HepG2 (cell line): ENCODE measurements around the gene STEAP1. TPM values are rescaled to one million over a fixed set of nuclear protein-coding genes. Genes with fewer than 3 reads are reported as not detected.

Experiments used
- CBFB ChIP-seq: sonication (generic); formaldehyde crosslinking; IDR thresholded peaks from 2 replicates; pipeline ENCODE4 v1.4.0; 2020; ENCODE audit warnings: missing genetic modification reagents
- DMAP1 ChIP-seq: IDR thresholded peaks from 2 replicates; pipeline ENCODE4 v1.6.1; 2016
- ELF3 ChIP-seq: IDR thresholded peaks from 2 replicates; pipeline ENCODE4 v1.6.1; 2016; ENCODE audit warnings: missing genetic modification reagents, missing compliant biosample characterization
- GATAD1 ChIP-seq: IDR thresholded peaks from 2 replicates; pipeline ENCODE4 v1.6.1; 2016; ENCODE audit warnings: missing genetic modification reagents, missing compliant biosample characterization
- GZF1 ChIP-seq: sonication (generic); formaldehyde crosslinking; IDR thresholded peaks from 2 replicates; pipeline ENCODE4 v1.5.1; 2020; ENCODE audit warnings: mild to moderate bottlenecking, missing genetic modification reagents
- HES4 ChIP-seq: sonication (generic); formaldehyde crosslinking; IDR thresholded peaks from 2 replicates; pipeline ENCODE4 v1.9.0; 2021; ENCODE audit warnings: mild to moderate bottlenecking, missing genetic modification reagents, borderline replicate concordance
- HOXA9 ChIP-seq: sonication (generic); formaldehyde crosslinking; IDR thresholded peaks from 2 replicates; pipeline ENCODE4 v1.8.1; 2022; ENCODE audit warnings: missing genetic modification reagents, mild to moderate bottlenecking, moderate library complexity, borderline replicate concordance
- KMT2A ChIP-seq: sonication (generic); formaldehyde crosslinking; IDR thresholded peaks from 2 replicates; pipeline ENCODE4 v1.4.0; 2020; ENCODE audit warnings: missing genetic modification reagents
- MED13 ChIP-seq: sonication (generic); formaldehyde crosslinking; IDR thresholded peaks from 2 replicates; pipeline ENCODE4 v1.5.0; 2020; ENCODE audit warnings: missing genetic modification reagents
- MXD1 ChIP-seq: sonication (generic); formaldehyde crosslinking; IDR thresholded peaks from 2 replicates; pipeline ENCODE4 v1.4.0; 2020; ENCODE audit warnings: mild to moderate bottlenecking, missing genetic modification reagents
- SP2 ChIP-seq: sonication (generic); formaldehyde crosslinking; IDR thresholded peaks from 2 replicates; pipeline ENCODE4 v1.5.1; 2020; ENCODE audit warnings: mild to moderate bottlenecking, missing genetic modification reagents
- SP4 ChIP-seq: sonication (generic); formaldehyde crosslinking; IDR thresholded peaks from 2 replicates; pipeline ENCODE4 v1.8.1; 2023; ENCODE audit warnings: mild to moderate bottlenecking, missing genetic modification reagents
- SRY ChIP-seq: sonication (generic); formaldehyde crosslinking; IDR thresholded peaks from 2 replicates; pipeline ENCODE4 v1.8.0; 2022; ENCODE audit warnings: mild to moderate bottlenecking, missing genetic modification reagents
- YEATS2 ChIP-seq: sonication (generic); formaldehyde crosslinking; IDR thresholded peaks from 2 replicates; pipeline ENCODE4 v1.4.0; 2020; ENCODE audit warnings: missing genetic modification reagents, borderline replicate concordance
- ZBTB33 ChIP-seq: sonication (generic); formaldehyde crosslinking; IDR thresholded peaks from 2 replicates; pipeline ENCODE4 v1.4.0; 2020; ENCODE audit warnings: missing genetic modification reagents
- ZBTB38 ChIP-seq: sonication (generic); formaldehyde crosslinking; IDR thresholded peaks from 2 replicates; pipeline ENCODE4 v1.5.1; 2020; ENCODE audit warnings: mild to moderate bottlenecking, missing genetic modification reagents
- ZMYM3 ChIP-seq: sonication (generic); formaldehyde crosslinking; IDR thresholded peaks from 2 replicates; pipeline ENCODE4 v1.5.1; 2020; ENCODE audit warnings: mild to moderate bottlenecking, missing genetic modification reagents
- ZNF24 ChIP-seq: fragments of 450-650 bp; IDR thresholded peaks from 2 replicates; pipeline ENCODE4 v1.6.1; 2017; ENCODE audit warnings: antibody characterized with exemption, mild to moderate bottlenecking
- ZNF275 ChIP-seq: sonication (generic); formaldehyde crosslinking; IDR thresholded peaks from 2 replicates; pipeline ENCODE4 v1.8.0; 2022; ENCODE audit warnings: missing genetic modification reagents, mild to moderate bottlenecking, inconsistent platforms, borderline replicate concordance
- ZNF580 ChIP-seq: IDR thresholded peaks from 2 replicates; pipeline ENCODE4 v1.6.1; 2016; ENCODE audit warnings: low read depth, borderline replicate concordance
- ZNF589 ChIP-seq: sonication (generic); formaldehyde crosslinking; conservative IDR thresholded peaks from 2 replicates; pipeline ENCODE4 v1.8.0; 2022; ENCODE audit warnings: mild to moderate bottlenecking, moderate library complexity, missing genetic modification reagents
- ZNF710 ChIP-seq: sonication (generic); formaldehyde crosslinking; IDR thresholded peaks from 2 replicates; pipeline ENCODE4 v1.5.0; 2020; ENCODE audit warnings: mild to moderate bottlenecking, missing genetic modification reagents, borderline replicate concordance
- ZNF788 ChIP-seq: sonication (generic); formaldehyde crosslinking; IDR thresholded peaks from 2 replicates; pipeline ENCODE4 v1.5.0; 2020; ENCODE audit warnings: mild to moderate bottlenecking, missing genetic modification reagents, borderline replicate concordance
- ZNF883 ChIP-seq: sonication (generic); formaldehyde crosslinking; IDR thresholded peaks from 2 replicates; pipeline ENCODE4 v1.5.1; 2020; ENCODE audit warnings: mild to moderate bottlenecking, missing genetic modification reagents; ENCODE audit errors: not compliant biosample characterization
- polyA plus RNA-seq, 8 experiments: library from polyadenylated mRNA; depleted of rRNA in 3 of 8; stranded (reverse) in 7 of 8; unstranded in 1 of 8; fragments of >200 nt; fragmentation: Illumina TruSeq in 4 of 8; extraction: Trizol in 4 of 8; gene quantifications; 2 replicates each; pipeline versions ENCODE4 v1.2.1 to v1.2.3, GENCODE V29; 2011 to 2016; ENCODE audit warnings: low read depth in 4 of 8, missing spikeins in 1 of 8, mixed read lengths in 1 of 8; ENCODE audit not compliant: insufficient read depth in 1 of 8
- total RNA-seq, 5 experiments: library from RNA; depleted of rRNA; stranded (reverse); fragments of >200 nt; fragmentation: Illumina TruSeq; extraction: Trizol; gene quantifications; 2 replicates each; pipeline ENCODE4 v1.2.3, GENCODE V29; 2016; ENCODE audit warnings: low read depth in 1 of 5

Gene STEAP1
- total and polyA plus RNA-seq, 2 of the 13 experiments (the other 11 are each of a cell fraction or from before 2014, with no cell fraction given): 23.2 to 24.2 TPM

GRCh38 chr7:90153943-90154771, at the start of gene STEAP1 (continued):
- TF ChIP-seq ZNF710 (CRISPR knock-in tag) (peak; percentile 84), KMT2A (CRISPR knock-in tag) (peak; percentile 92), SRY (CRISPR knock-in tag) (peak; percentile 74), MXD1 (peak; percentile 93), DMAP1 (peak; percentile 71; the same call in 1 of the 2 replicates), GZF1 (CRISPR knock-in tag) (peak; percentile 42; the same call in 1 of the 2 replicates), ZBTB33 (CRISPR knock-in tag) (peak; percentile 91), ZNF24 (peak; percentile 54; the same call in 1 of the 2 replicates), ZMYM3 (peak; percentile 80), SP2 (CRISPR knock-in tag) (0 out of 2 replicates have a peak, but pooled peaks have one; percentile 16), HOXA9 (CRISPR knock-in tag) (0 out of 2 replicates have a peak, but pooled peaks have one; percentile 73), SP4 (CRISPR knock-in tag) (peak; percentile 87), ZNF883 (CRISPR knock-in tag) (peak; percentile 87), ZNF788 (CRISPR knock-in tag) (peak; percentile 25; the same call in 1 of the 2 replicates), ZNF580 (CRISPR knock-in tag) (peak; percentile 90), ZNF275 (CRISPR knock-in tag) (peak; percentile 90), GATAD1 (peak; percentile 74), ELF3 (peak; percentile 71), YEATS2 (peak; percentile 80), MED13 (CRISPR knock-in tag) (peak; percentile 85), ZNF589 (CRISPR knock-in tag) (peak; percentile 87; the same call in 1 of the 2 replicates), HES4 (peak; percentile 57; the same call in 1 of the 2 replicates), CBFB (CRISPR knock-in tag) (peak; percentile 73), ZBTB38 (CRISPR knock-in tag) (peak; percentile 78)
